H1 (cell line): ENCODE measurements around the gene ROR1. TPM values are rescaled to one million over a fixed set of nuclear protein-coding genes. Genes with fewer than 3 reads are reported as not detected.

Source experiments
- CTCF ChIA-PET: fragments of 300-600 bp; sonication (Branson Sonifier 250); formaldehyde crosslinking; loops from one replicate; lab custom pipeline; 2021; ENCODE audit not compliant: partially characterized antibody; lab: Charles Lee
- POLR2A ChIA-PET: fragments of 300-600 bp; sonication (Branson Sonifier 250); formaldehyde crosslinking; loops from one replicate; lab custom pipeline; 2021; ENCODE audit warnings: inconsistent platforms; ENCODE audit not compliant: partially characterized antibody; lab: Charles Lee
- DNase-seq, 2 experiments: peaks; one replicate each; pipeline versions ENCODE4 v3.0.0 to v3.0.0-alpha.2; 2010 to 2022; ENCODE audit warnings: low spot score in 2 of 2, low read depth in 1 of 2, mixed read lengths in 1 of 2
- FAIRE-seq: peaks from 2 replicates; lab custom pipeline; 2011; peaks lifted over from hg19 to GRCh38; lab: Jason Lieb, UNC
- H2AFZ ChIP-seq: 2 replicates; pipeline ENCODE4 v1.8.1; 2012; ENCODE audit warnings: low read length, inconsistent platforms
- H2AK5ac ChIP-seq: 2 replicates; pipeline ENCODE4 v1.6.1; 2013; ENCODE audit warnings: low read depth, low read length
- H2BK120ac ChIP-seq: replicated peaks from 2 replicates; pipeline ENCODE3; 2013; ENCODE audit warnings: low read depth, low read length, inconsistent platforms
- H2BK12ac ChIP-seq: 2 replicates; pipeline ENCODE4 v1.6.1; 2013; ENCODE audit warnings: low read depth, low read length
- H2BK15ac ChIP-seq: 2 replicates; pipeline ENCODE4 v1.6.1; 2013; ENCODE audit warnings: low read length
- H2BK20ac ChIP-seq: 2 replicates; pipeline ENCODE4 v1.6.1; 2013; ENCODE audit warnings: low read length
- H2BK5ac ChIP-seq: 2 replicates; pipeline ENCODE4 v1.6.1; 2013; ENCODE audit warnings: low read depth, low read length
- H3K14ac ChIP-seq: 2 replicates; pipeline ENCODE4 v1.6.1; 2013; ENCODE audit warnings: inconsistent platforms; ENCODE audit not compliant: insufficient read length
- H3K18ac ChIP-seq: 2 replicates; pipeline ENCODE4 v1.6.1; 2013; ENCODE audit warnings: low read length; ENCODE audit errors: extremely low read depth
- H3K23ac ChIP-seq: 2 replicates; pipeline ENCODE4 v1.6.1; 2013; ENCODE audit warnings: inconsistent platforms; ENCODE audit not compliant: insufficient read length
- H3K23me2 ChIP-seq: 2 replicates; pipeline ENCODE4 v1.6.1; 2013; ENCODE audit warnings: low read depth, low read length
- H3K27ac ChIP-seq: 2 replicates; pipeline ENCODE4 v1.6.1; 2011; ENCODE audit warnings: low read depth, low read length, inconsistent platforms
- H3K27me3 ChIP-seq, 4 experiments: replicated peaks in 1 of 4; 1 replicate in 1 of 4; 2 replicates in 3 of 4; pipeline versions ENCODE4 v1.6.1 to v1.8.1; 2011 to 2013; ENCODE audit warnings: low read length in 3 of 4, mild to moderate bottlenecking in 3 of 4, inconsistent platforms in 2 of 4, mixed read lengths in 2 of 4, moderate library complexity in 1 of 4; ENCODE audit not compliant: control insufficient read depth in 3 of 4, insufficient read depth in 3 of 4; ENCODE audit errors: extremely low read depth in 1 of 4
- H3K36me3 ChIP-seq, 4 experiments: 2 replicates each; pipeline versions ENCODE4 v1.6.1 to v1.8.1; 2011 to 2013; ENCODE audit warnings: mild to moderate bottlenecking in 4 of 4, low read length in 3 of 4, moderate library complexity in 2 of 4, control low read depth in 1 of 4, inconsistent platforms in 1 of 4; ENCODE audit not compliant: insufficient read depth in 4 of 4, control insufficient read depth in 2 of 4
- H3K4ac ChIP-seq: replicated peaks from 2 replicates; pipeline ENCODE3; 2013; ENCODE audit warnings: low read length, low read depth, mixed read lengths, inconsistent platforms; ENCODE audit not compliant: insufficient read length
- H3K4me1 ChIP-seq, 4 experiments: replicated peaks in 1 of 4; 1 replicate in 1 of 4; 2 replicates in 3 of 4; pipeline versions ENCODE4 v1.6.1 to v1.8.1; 2011 to 2013; ENCODE audit warnings: low read length in 3 of 4, inconsistent platforms in 2 of 4, mixed read lengths in 1 of 4; ENCODE audit not compliant: insufficient read depth in 4 of 4, control insufficient read depth in 3 of 4
- H3K4me2 ChIP-seq, 2 experiments: 2 replicates each; pipeline versions ENCODE4 v1.6.1 to v1.8.1; 2011 to 2013; ENCODE audit warnings: low read depth in 2 of 2, low read length in 2 of 2, control low read depth in 1 of 2, inconsistent platforms in 1 of 2, mild to moderate bottlenecking in 1 of 2; ENCODE audit not compliant: insufficient read depth in 1 of 2
- H3K4me3 ChIP-seq, 4 experiments: fragments of 200-600, 300-600 bp in 1 of 4; sonication (generic), shearing (Covaris generic), sonication (Bioruptor Twin) in 1 of 4; 2 replicates each; pipeline versions ENCODE4 v1.5.1 to v1.8.1; 2011 to 2016; ENCODE audit warnings: low read length in 4 of 4, low read depth in 3 of 4, control low read depth in 2 of 4, inconsistent platforms in 2 of 4, mild to moderate bottlenecking in 2 of 4, mixed read lengths in 1 of 4, moderate library complexity in 1 of 4; ENCODE audit not compliant: insufficient read depth in 2 of 4; ENCODE audit errors: extremely low read depth in 1 of 4
- H3K56ac ChIP-seq: replicated peaks from 2 replicates; pipeline ENCODE3; 2013; ENCODE audit warnings: low read depth, mild to moderate bottlenecking, mixed read lengths, low read length, inconsistent platforms; ENCODE audit not compliant: insufficient read length
- H3K79me1 ChIP-seq: 2 replicates; pipeline ENCODE4 v1.6.1; 2013; ENCODE audit warnings: low read depth, low read length, control low read depth
- H3K79me2 ChIP-seq, 2 experiments: 2 replicates each; pipeline versions ENCODE4 v1.6.1 to v1.8.1; 2012 to 2013; ENCODE audit warnings: low read length in 2 of 2, mild to moderate bottlenecking in 2 of 2, inconsistent platforms in 1 of 2; ENCODE audit not compliant: insufficient read depth in 2 of 2, control insufficient read depth in 1 of 2
- H3K9ac ChIP-seq, 4 experiments: replicated peaks in 1 of 4; 1 replicate in 1 of 4; 2 replicates in 3 of 4; pipeline versions ENCODE4 v1.6.1 to v1.8.1; 2011 to 2013; ENCODE audit warnings: low read depth in 3 of 4, low read length in 3 of 4, control low read depth in 2 of 4, mild to moderate bottlenecking in 2 of 4, moderate library complexity in 2 of 4, inconsistent platforms in 1 of 4; ENCODE audit errors: extremely low read depth in 1 of 4
- H3K9me3 ChIP-seq, 2 experiments: 2 replicates each; pipeline versions ENCODE4 v1.6.1 to v1.8.1; 2012 to 2013; ENCODE audit warnings: mild to moderate bottlenecking in 2 of 2, moderate library complexity in 2 of 2, control low read depth in 1 of 2, inconsistent platforms in 1 of 2, low read depth in 1 of 2, low read length in 1 of 2, mixed read lengths in 1 of 2; ENCODE audit not compliant: insufficient read depth in 2 of 2
- H4K20me1 ChIP-seq, 2 experiments: replicated peaks in 1 of 2; 2 replicates each; pipeline versions ENCODE3 to v1.8.1; 2011 to 2013; ENCODE audit warnings: inconsistent platforms in 2 of 2, low read length in 2 of 2, mild to moderate bottlenecking in 1 of 2; ENCODE audit not compliant: insufficient read depth in 2 of 2, control insufficient read depth in 1 of 2
- H4K5ac ChIP-seq: 2 replicates; pipeline ENCODE4 v1.6.1; 2013; ENCODE audit warnings: low read length, low read depth, mixed read lengths, inconsistent platforms; ENCODE audit not compliant: insufficient read length
- H4K8ac ChIP-seq: 2 replicates; pipeline ENCODE4 v1.8.0; 2013; ENCODE audit warnings: mild to moderate bottlenecking, moderate library complexity, low read length, inconsistent platforms; ENCODE audit not compliant: insufficient read depth; ENCODE audit errors: extremely low read depth
- H4K91ac ChIP-seq: replicated peaks from 2 replicates; pipeline ENCODE3; 2013; ENCODE audit warnings: low read length, mixed read lengths, inconsistent platforms; ENCODE audit not compliant: insufficient read length
- BRCA1 ChIP-seq: IDR thresholded peaks from 2 replicates; pipeline ENCODE4 v1.6.1; 2012; ENCODE audit warnings: low read depth, low read length, improper control_type of control experiment
- CREB1 ChIP-seq: IDR thresholded peaks from 2 replicates; pipeline ENCODE4 v1.6.1; 2012; ENCODE audit warnings: inconsistent platforms
- CTBP2 ChIP-seq: IDR thresholded peaks from 2 replicates; pipeline ENCODE4 v1.7.0; 2011; ENCODE audit warnings: borderline replicate concordance, mild to moderate bottlenecking, moderate library complexity, mixed read lengths, low read length; ENCODE audit not compliant: insufficient read depth, insufficient read length
- KDM1A ChIP-seq: fragments of 200-600, 300-600 bp; sonication (generic); IDR thresholded peaks from 2 replicates; pipeline ENCODE4 v1.7.1; 2016; ENCODE audit warnings: mild to moderate bottlenecking, low read length, borderline replicate concordance
- KDM4A ChIP-seq: IDR thresholded peaks from one replicate; pipeline ENCODE4 v1.7.1; 2012; ENCODE audit warnings: low read depth, mild to moderate bottlenecking, moderate library complexity, low read length, inconsistent platforms; ENCODE audit not compliant: severe bottlenecking
- KDM5A ChIP-seq: fragments of 200-600 bp; IDR thresholded peaks from 2 replicates; pipeline ENCODE4 v1.7.1; 2012; ENCODE audit warnings: mild to moderate bottlenecking, low read length, inconsistent platforms, mixed read lengths
- NANOG ChIP-seq: IDR thresholded peaks from 2 replicates; pipeline ENCODE4 v1.6.1; 2011; ENCODE audit warnings: low read length, low read depth, mild to moderate bottlenecking, inconsistent platforms; ENCODE audit not compliant: insufficient read depth, poor library complexity, severe bottlenecking
- POLR2A ChIP-seq, 2 experiments: IDR thresholded peaks; 1 replicate in 1 of 2; 2 replicates in 1 of 2; pipeline ENCODE4 v1.6.1; 2011; ENCODE audit warnings: low read depth in 2 of 2, low read length in 2 of 2, mild to moderate bottlenecking in 2 of 2; ENCODE audit errors: control extremely low read depth in 1 of 2
- POU5F1 ChIP-seq: IDR thresholded peaks from 2 replicates; pipeline ENCODE4 v1.6.1; 2011; ENCODE audit warnings: low read depth, mild to moderate bottlenecking, low read length, moderate library complexity
- RNF2 ChIP-seq: fragments of 200-900, 300-1000 bp; sonication (generic); IDR thresholded peaks from 2 replicates; pipeline ENCODE4 v1.7.1; 2016; ENCODE audit warnings: borderline replicate concordance, low read depth, mild to moderate bottlenecking, antibody characterized with exemption, low read length; ENCODE audit not compliant: poor library complexity, severe bottlenecking; ENCODE audit errors: missing control alignments
- SP1 ChIP-seq: IDR thresholded peaks from 2 replicates; pipeline ENCODE4 v1.6.1; 2011; ENCODE audit warnings: low read depth, low read length
- SP2 ChIP-seq: IDR thresholded peaks from 2 replicates; pipeline ENCODE4 v1.6.1; 2012; ENCODE audit warnings: mild to moderate bottlenecking, low read length, inconsistent platforms
- TAF1 ChIP-seq: IDR thresholded peaks from 2 replicates; pipeline ENCODE4 v1.6.1; 2011; ENCODE audit warnings: mild to moderate bottlenecking, low read depth, low read length
- TAF7 ChIP-seq: optimal IDR thresholded peaks from 2 replicates; pipeline ENCODE3; 2011; ENCODE audit warnings: low read depth, mild to moderate bottlenecking, inconsistent platforms, low read length, moderate library complexity, borderline replicate concordance
- whole genome bisulfite sequencing, 2 experiments: shearing (Covaris generic) in 1 of 2; methylation state at CpG; one replicate each; pipeline versions ENCODE4 v1.1.6 to v1.1.7; 2013 to 2015; ENCODE audit warnings: low lambda C conversion rate in 2 of 2, mixed read lengths in 2 of 2, inconsistent platforms in 1 of 2, low coverage in 1 of 2, missing lambda C conversion rate in 1 of 2; ENCODE audit not compliant: insufficient replicate concordance in 2 of 2, insufficient coverage in 1 of 2, insufficient read length in 1 of 2; ENCODE audit errors: extremely low coverage in 1 of 2, missing lambda C conversion rate in 1 of 2; 5-methylcytosine and 5-hydroxymethylcytosine counted together
- polyA plus RNA-seq, 7 experiments: library from polyadenylated mRNA; depleted of rRNA in 3 of 7; stranded (reverse) in 5 of 7; unstranded in 2 of 7; fragments of >200 nt in 5 of 7; fragments of 200-250 nt in 2 of 7; gene quantifications; 1 replicate in 5 of 7; 2 replicates in 1 of 7; 4 replicates in 1 of 7; pipeline versions ENCODE4 v1.2.1 to v1.2.3, GENCODE V29; 2011 to 2013; ENCODE audit warnings: missing spikeins in 2 of 7, mixed read lengths in 2 of 7
- total RNA-seq: library from RNA; stranded (reverse); fragmentation: NEBNext Ultra II Directional; extraction: Animal tissue kit (Norgen Biotek cat#: 25700); gene quantifications from 2 replicates; pipeline ENCODE4 v1.2.1, GENCODE V29; 2021

The ROR1 gene
- total and polyA plus RNA-seq, 2 of the 8 experiments (the other 6 are each of a cell fraction or from before 2014, with no cell fraction given) = 33.6 to 73.6 TPM

- H3K23me2 ChIP-seq = no peaks in the 10 kb centered on the region
- DNase-seq = no peak
- no peak overlapping the region for H2BK12ac ChIP-seq
- no peak overlapping the region for H2BK15ac ChIP-seq
- FAIRE-seq = no peak
- 96% methylated on average over 2 of the region's 2 CpGs; no CpG with 5 or more reads in 1 of the 2 experiments for WGBS, 2 experiments
- no peak overlapping the region for H2BK5ac ChIP-seq
- ChIA-PET POLR2A (no interaction called here), CTCF (interaction anchor here (1.2 to 4.5 kb wide), 6 partner anchors 12 to 206 kb away, joined by 3 to 34 read pairs (median 4); no protein-coding TSS in a partner anchor)
- no peak overlapping the region for H4K8ac ChIP-seq
- no peak overlapping the region for H4K5ac ChIP-seq
- no peak overlapping the region for H2AK5ac ChIP-seq
- peaks cover 20% of the 10 kb centered on the region for H3K79me1 ChIP-seq
- H3K4me2 ChIP-seq = no peak overlapping the region
- H3K9me3 ChIP-seq = no peaks in the 10 kb centered on the region
- H3K23ac ChIP-seq = no peak overlapping the region
- peaks cover 4 to 91% of the 10 kb centered on the region in 2 experiments; a peak in 3 of 4 replicates for H3K79me2 ChIP-seq
- no peak overlapping the region for H3K27ac ChIP-seq
- H4K20me1 ChIP-seq = peaks cover 23 to 25% of the 10 kb centered on the region in 2 experiments
- H3K4ac ChIP-seq = no peak overlapping the region
- no peak overlapping the region for H3K14ac ChIP-seq
- H3K9ac ChIP-seq = no peak overlapping the region
- no peak overlapping the region for H2AFZ ChIP-seq
- peaks cover 0 to 18% (median 4%) of the 10 kb centered on the region in 4 experiments; a peak in 4 of 7 replicates for H3K4me1 ChIP-seq
- H2BK20ac ChIP-seq = no peak overlapping the region
- no peak overlapping the region for H4K91ac ChIP-seq
- H3K27me3 ChIP-seq = no peaks in the 10 kb centered on the region
- H3K36me3 ChIP-seq = no peaks in the 10 kb centered on the region
- no peak overlapping the region for H3K56ac ChIP-seq
- no peak overlapping the region for H3K18ac ChIP-seq
- H2BK120ac ChIP-seq = no peak overlapping the region
- H3K4me3 ChIP-seq = no peak overlapping the region
- TF ChIP-seq TAF1 (no peak), KDM5A (no peak), BRCA1 (no peak), RNF2 (no peak), NANOG (no peak), POLR2A (IDR thresholded peaks at IDR 0.05; ENCODE audit: control extremely low read depth in 1 of 2, low read depth in 2 of 2, low read length in 2 of 2) (no peak), KDM4A (no peak), SP2 (no peak), CTBP2 (no peak), TAF7 (no peak), KDM1A (no peak), POU5F1 (no peak), CREB1 (no peak), SP1 (no peak)
Measured at GRCh38 chr1:63931468-63931867, 157.7 kb downstream of the ROR1 start.
